Activated CD4-positive, alpha-beta T cell treated with anti-CD3 and anti-CD28 coated beads, Interleukin-2, amount 50 U/mL, for 16 hours (primary cell): ENCODE measurements around the gene IGF2R.

ENCODE experiments used
- DNase-seq: peaks from one replicate; pipeline ENCODE4 v3.0.0-alpha.2; 2020

The IGF2R gene

GRCh38 chr6:160028487-160029275, 59.8 kb downstream of the IGF2R start:
- peak; percentile 36 for DNase-seq

GRCh38 chr6:160029525-160029924, 60.6 kb downstream of the IGF2R start:
- DNase-seq = no peak

GRCh38 chr6:160030103-160030502, 61.2 kb downstream of the IGF2R start:
- DNase-seq = no peak

- no peak for DNase-seq
Measured at GRCh38 chr6:160031442-160031841, 62.6 kb downstream of the IGF2R start.

- DNase-seq = no peak
Measured at GRCh38 chr6:160031871-160032270, 63.0 kb downstream of the IGF2R start.

- DNase-seq = no peak
Measured at GRCh38 chr6:160032538-160032937, 63.7 kb downstream of the IGF2R start.

- DNase-seq = no peak
Measured at GRCh38 chr6:160034036-160034930, 65.4 kb downstream of the IGF2R start.

GRCh38 chr6:160035241-160035640, 66.4 kb downstream of the IGF2R start:
- no peak for DNase-seq

GRCh38 chr6:160035693-160036330, 66.9 kb downstream of the IGF2R start:
- DNase-seq = no peak

- no peak for DNase-seq
Measured at GRCh38 chr6:160036331-160036695, 67.4 kb downstream of the IGF2R start.

GRCh38 chr6:160036790-160037206, 67.9 kb downstream of the IGF2R start:
- DNase-seq = no peak

- DNase-seq = no peak
Measured at GRCh38 chr6:160038479-160038878, 69.6 kb downstream of the IGF2R start.

GRCh38 chr6:160039441-160039840, 70.6 kb downstream of the IGF2R start:
- DNase-seq = no peak

GRCh38 chr6:160040055-160040454, 71.2 kb downstream of the IGF2R start:
- DNase-seq = no peak

- no peak for DNase-seq
Measured at GRCh38 chr6:160040527-160041264, 71.8 kb downstream of the IGF2R start.

- DNase-seq = no peak
Measured at GRCh38 chr6:160041608-160042007, 72.7 kb downstream of the IGF2R start.

- no peak for DNase-seq
Measured at GRCh38 chr6:160042014-160042773, 73.3 kb downstream of the IGF2R start.

- DNase-seq = no peak
Measured at GRCh38 chr6:160042788-160043301, 74.0 kb downstream of the IGF2R start.

- no peak for DNase-seq
Measured at GRCh38 chr6:160043784-160044183, 74.9 kb downstream of the IGF2R start.

- no peak for DNase-seq
Measured at GRCh38 chr6:160044687-160045086, 75.8 kb downstream of the IGF2R start.

GRCh38 chr6:160048471-160048870, 79.6 kb downstream of the IGF2R start:
- DNase-seq = no peak

- DNase-seq = no peak
Measured at GRCh38 chr6:160049346-160049745, 80.5 kb downstream of the IGF2R start.
